GM18867 (cell line): ENCODE measurements around the gene PLAC1.
A peak's percentile ranks its signal among the peaks of the same experiment; 100 is the strongest.

ENCODE experiments used
- ATAC-seq: cut with Tn5 transposase; IDR thresholded peaks from one replicate; pipeline ENCODE4 v1.9.1; 2021; ENCODE audit warnings: mild to moderate bottlenecking, moderate library complexity; ENCODE audit not compliant: unreplicated experiment

The PLAC1 gene

DNA sequence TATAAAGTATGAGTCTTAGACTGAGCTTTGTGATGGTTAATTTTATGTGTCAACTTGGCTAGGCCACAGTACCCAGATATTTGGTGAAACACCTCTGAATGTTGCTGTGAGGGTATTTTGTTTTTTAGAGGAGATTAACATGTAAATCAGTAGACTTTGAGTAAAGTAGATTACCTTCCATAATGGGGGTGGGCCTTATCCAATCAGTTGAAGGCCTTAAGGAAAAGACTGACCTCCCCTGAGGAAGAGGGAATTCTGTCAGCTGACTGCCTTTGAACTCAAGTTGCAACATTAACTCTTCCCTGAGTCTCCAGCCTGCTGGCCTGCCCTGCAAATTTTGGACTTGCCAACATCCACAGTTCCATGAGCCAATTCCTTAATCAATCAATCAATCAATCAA lies 66.0 kb downstream of the PLAC1 start:
- no peak for ATAC-seq

DNA sequence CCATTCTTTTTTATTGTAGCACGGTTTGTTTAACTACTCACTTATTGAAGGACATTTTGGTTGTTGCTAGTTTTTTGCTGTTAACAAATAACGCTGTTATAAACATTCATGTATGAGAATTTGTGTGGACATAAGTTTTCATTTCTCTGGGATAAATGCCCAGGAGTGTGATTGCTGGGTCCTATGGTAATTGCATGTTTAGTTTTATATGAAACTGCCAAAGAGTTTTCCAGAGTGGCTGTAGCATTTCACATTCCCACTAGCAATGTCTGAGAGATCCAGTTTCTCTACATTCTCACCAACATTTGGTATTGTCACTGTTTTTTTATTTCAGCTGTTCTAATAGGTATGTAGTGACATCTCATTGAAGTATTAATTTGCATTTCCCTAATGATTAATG lies 66.8 kb downstream of the PLAC1 start:
- no peak for ATAC-seq

DNA sequence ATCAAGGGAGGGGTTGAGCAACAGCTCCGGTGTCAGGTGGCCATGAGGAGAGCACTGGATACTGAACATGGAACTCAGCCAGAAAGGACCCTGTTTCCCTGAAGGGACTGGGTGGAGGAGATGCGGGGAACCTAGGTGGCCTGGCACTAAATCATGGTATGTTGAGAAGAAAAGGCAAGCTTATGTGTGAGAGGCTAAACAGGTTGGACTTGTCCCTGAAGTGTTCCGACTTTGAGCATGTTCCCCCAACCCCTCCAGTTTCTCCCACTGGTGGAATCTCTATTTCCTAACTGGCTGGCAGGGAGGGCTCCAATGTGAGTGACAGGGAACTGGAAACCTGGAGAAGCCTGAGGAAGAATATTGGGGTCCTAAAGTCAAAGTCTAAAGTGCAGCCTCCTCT lies 69.5 kb downstream of the PLAC1 start:
- no peak for ATAC-seq

DNA sequence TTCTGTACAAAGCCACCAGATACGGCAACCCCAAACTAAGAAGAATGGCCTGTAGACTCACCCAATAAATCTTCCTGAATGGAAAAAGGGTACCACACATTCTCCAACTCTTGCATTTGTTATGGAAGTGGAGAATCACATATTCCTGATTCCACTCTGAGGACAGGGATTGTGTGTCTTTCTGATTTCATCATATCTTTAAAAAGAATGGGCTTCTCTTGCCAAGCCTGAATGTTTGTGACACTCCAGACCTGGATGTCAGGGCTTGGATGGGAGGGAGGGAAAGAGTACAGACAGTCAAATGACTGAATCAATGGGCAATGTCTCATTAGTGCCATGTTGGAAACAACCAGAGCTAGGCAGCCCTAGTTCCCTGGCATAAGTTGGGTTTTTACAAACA lies 77.4 kb downstream of the PLAC1 start:
- ATAC-seq = no peak

DNA sequence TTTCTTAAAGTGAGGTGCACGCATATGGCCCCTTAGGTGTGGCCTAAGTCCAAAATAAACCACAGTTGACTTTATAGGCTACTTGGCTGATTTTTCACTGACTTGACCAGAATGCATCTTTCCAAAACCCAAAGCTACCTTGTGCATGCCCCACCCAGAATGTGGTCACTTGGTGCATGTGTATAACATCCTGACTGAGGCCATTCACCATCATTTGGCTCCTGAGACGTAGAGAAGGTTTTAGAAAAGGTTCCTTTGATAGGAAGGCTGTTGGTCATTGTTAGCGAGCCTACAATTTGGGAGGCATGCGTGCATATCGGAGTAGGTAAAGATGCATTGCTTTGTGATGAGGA lies 84.6 kb downstream of the PLAC1 start:
- no peak for ATAC-seq

DNA sequence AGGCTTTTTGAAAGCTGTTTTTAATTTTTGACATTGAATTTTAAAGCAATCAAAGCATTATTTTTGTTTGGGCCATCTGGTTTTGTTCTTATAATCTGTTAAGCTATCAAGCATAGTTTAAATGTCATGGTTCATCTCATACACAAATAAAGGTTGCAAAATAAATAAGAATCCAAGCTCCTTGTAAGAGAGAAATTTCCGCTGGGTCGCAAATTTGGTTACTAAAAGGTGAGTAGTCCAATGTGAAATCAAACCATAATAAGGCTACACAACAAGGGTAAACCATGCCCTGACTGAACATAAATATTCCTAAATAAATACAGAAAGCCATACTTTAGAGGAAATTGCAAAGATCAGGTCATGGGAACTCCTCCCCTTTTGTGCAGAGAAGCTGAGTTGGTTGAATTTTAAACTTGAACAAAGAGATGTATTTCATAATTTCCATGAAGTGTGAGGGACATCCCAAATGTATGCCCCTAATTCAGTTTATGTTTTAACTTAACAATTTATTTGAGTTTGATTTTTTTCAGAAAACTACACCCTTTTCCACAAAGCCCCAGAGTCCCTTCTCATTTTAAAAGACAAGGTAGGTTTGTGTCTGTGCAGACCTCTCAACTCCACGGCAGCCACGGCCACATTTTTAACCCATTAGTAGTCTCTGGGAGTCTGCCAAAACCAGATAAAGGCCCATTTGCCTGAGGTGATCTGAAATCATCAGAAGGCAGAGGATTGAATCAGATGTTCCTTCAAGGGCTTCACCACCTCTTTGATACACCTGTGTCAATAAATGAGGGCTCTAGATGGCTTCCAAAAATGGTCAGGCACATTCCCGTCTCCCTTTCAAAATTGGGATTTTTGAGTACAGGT lies 85.2 kb downstream of the PLAC1 start:
- no peak for ATAC-seq

DNA sequence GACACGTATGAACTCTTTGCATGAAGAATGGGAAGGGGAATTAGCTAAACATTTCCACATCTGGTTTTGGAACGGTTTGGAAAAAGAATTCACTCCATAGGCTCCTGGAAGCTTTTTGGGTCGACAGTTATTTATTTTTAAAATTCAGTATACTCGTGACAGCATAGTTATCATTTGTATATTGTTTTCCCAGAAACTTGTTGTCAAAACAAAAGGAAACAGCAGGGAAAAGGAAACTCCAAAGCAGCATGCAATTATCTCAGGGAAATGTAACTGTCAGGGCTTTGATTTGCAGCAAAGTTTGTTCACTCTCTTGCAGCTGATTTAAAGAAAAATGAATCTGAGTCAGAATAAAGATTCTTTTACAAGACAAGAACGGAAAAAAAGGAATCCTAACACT lies 86.5 kb downstream of the PLAC1 start:
- no peak for ATAC-seq

DNA sequence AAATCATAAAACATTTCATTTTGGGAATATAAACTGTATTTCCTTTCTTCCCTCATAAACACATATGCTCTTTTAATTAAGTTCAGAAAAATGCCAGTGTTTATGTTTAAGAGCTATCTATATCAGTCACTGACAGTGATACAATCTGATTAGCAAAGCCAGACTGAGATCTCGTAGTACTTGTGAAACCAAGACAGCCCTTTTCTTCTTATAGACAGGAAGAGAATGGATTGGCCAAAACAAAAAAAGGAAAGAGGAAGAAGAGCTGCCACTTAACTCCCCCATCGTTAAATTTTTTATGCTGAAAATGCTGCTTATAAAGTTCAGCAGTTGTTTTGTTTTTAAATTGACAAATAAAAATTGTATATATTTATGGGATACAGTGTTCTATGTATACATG lies 87.4 kb downstream of the PLAC1 start:
- ATAC-seq = no peak

DNA sequence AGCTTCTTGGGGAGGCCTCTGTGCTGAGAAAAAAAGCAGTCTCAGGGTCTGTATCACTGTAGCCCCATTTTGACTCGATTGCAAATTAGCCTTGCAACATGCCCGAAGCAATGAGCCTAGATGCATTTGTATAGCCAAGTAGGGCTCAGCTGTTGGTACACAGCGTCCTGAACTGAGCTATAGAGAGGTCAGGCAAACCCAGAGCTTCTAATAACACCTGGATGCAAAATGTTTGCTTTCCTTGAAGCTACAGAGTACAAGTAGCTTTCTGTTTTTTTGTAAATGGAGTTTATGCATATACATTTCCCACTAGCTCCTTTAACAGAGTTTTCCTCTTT lies 87.8 kb downstream of the PLAC1 start:
- no peak for ATAC-seq

DNA sequence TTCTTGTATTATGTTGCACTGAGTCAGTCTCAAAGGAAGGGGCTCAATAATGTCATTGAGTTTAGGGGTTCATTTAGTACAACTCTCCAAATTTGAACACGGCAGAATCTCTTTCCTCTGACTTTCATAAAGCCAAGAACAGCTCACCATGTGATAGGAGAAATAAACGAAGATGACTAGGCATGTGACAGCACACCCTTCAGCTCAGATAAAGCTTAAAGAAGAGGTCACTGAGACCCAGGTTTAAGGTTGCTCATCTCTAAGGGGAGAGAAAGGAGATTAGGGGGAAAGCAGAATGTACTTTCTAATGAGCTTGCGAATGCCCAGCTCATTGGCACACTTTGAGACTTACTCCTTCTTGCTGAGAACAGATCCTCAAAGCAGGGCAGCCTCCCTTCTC lies 89.0 kb downstream of the PLAC1 start:
- no peak for ATAC-seq

DNA sequence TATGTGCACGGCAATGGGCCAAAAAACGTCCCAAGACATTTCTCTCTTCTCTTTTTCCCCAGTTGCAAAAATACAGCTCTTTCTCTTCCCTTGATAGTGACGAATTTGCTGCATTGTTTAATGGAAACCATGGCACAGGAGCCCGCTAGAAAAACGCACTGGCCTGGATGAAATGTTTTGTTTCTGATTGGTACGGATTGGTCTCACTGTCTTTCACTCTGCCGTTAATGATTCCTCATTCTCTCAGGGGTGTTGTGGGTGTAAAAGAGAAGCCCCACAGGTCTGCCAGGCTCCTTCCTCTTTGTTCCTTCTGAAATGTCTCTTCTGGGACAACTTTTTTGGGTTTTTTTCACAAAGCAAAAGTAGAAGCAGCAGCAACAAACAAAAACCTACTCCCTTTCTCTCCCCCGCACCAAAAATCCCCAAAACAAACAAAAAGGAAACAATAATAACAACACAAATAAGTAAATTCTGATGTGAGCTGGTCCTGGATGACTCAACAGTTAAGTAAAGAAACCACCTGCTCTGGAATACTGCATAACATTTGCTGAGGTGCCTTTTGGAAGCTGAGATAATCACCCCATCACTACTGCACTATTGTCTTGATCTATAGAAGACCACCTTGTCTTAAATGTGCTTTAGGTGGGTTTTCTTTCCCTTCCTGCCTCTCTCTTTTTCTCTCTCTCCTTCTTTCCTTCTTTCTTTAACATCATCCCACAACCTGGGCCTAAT lies 89.8 kb downstream of the PLAC1 start:
- no peak for ATAC-seq

DNA sequence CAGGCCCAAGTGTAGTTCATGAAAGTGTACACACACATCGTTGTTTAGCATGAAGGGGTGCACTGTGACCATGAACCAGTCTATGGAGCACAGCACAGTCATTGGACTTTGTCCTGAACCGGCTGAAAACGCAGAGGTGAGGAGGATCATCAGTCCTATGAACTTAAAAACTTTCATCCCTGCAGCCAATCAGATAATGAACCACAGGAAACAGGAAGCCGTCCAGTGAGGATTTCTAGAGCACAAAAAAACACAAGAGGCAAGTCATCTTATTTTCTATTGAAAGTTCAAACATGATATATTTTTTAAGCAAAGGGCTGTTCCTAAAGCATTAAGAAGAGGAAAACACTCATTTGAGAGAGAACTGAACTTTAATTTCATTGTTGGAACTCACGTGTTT lies 91.8 kb downstream of the PLAC1 start:
- no peak for ATAC-seq

DNA sequence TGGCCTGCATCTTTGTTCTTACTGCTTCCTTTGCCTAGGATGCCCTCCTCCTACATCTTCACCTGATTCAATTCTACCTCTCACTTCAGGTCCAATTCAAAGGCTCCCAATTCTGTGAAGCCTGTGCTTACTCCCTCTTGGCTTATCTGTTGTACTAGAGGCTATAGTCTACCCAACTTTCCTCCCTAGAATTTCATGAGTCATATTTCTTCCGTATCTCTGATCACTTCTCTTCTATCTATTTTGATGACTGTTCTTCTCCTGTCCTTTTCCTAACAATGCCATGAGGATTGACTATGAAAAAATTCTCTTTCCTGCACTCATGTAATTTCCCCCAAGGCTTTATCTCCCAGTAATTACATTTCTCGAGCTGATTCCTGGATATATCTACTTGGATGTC lies 96.3 kb downstream of the PLAC1 start:
- ATAC-seq = no peak

DNA sequence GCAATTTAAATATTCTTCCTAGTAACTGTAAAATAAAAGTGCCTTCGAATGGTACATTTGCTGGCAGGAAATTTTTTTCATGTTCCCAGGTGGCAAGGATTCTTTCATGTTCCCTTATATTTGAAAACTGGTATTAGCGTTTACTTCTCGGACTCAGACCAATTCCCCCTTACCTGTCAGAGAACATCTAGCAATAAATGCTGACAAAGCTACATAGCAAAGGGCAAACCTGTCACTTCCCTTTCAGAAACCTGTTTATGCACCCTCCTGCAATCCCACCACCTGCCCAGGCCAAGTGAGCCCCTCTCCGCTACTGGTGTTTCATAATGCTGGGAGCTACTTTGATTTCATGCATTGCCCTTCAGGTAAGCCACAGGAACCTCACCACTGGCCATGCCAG lies 100.1 kb downstream of the PLAC1 start:
- ATAC-seq = no peak

DNA sequence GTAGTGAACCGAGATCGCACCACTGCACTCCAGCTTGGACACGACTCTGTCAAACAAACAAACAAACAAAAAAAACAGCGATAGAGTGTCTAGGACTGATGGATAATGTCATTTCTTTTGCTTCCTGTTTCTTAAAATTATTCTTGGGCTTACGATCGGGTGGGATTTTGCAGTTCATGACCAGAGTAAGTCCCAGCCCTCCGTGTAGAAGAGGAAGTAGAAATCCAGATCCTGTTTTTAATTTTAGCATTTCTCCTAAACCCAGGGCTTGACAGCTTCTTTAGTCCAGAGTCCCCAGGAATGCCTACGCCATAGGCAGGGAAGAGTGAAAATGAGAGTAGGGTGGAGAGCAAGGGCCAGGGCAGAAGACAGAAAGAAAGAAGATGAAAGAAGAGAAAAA lies 104.0 kb downstream of the PLAC1 start:
- no peak for ATAC-seq

DNA sequence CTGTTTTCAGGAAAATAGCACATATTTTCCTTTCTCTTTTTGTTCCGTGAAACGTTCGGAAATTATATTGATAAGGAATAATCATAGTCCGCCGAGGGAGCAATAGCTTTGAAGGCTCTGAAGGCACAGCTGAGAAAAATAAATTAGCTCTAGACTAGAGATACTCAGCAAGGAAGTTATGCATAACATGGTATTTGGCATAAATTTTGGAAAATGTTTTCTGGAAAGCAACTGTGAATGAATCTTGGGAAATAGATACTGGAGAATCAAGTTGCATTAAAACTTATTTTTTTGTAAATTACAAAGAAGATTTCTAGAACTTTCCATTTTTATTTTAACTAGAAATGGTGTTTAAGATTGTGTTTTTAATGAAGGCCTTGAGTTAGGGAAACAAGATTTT lies 105.9 kb downstream of the PLAC1 start:
- ATAC-seq = no peak

DNA sequence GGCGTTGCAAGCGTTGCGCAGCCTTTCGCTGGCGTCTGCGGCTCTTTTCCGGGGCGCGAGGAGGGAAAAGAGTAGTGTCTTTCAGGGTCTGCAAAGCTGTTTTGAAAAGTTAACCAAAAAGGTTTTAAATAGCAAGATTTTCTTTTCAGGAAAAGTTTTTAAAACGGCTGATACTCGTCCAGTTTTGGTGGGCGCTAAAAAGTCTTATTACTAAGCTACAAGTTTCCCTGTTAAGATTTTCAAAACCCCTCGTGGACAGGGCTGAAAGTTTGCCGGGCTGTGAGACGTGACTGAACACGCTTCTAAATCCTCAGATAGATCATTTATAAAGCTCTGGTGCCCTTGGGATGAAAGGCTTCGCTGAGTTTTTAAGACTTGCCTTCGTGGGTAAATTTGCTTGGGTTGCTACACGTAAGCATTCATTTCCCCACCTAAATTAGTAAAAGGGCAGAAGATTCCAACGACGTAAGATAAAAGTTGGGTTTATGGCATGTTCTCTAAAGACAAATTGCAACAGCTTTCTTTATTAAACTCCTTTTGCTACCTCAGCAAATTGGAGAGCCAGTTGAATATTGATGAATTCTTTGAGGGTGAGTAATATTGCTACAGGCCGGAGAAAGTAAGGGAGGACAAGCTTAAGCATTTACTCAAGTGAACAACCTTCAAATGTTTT lies 106.8 kb downstream of the PLAC1 start:
- ATAC-seq = no peak

DNA sequence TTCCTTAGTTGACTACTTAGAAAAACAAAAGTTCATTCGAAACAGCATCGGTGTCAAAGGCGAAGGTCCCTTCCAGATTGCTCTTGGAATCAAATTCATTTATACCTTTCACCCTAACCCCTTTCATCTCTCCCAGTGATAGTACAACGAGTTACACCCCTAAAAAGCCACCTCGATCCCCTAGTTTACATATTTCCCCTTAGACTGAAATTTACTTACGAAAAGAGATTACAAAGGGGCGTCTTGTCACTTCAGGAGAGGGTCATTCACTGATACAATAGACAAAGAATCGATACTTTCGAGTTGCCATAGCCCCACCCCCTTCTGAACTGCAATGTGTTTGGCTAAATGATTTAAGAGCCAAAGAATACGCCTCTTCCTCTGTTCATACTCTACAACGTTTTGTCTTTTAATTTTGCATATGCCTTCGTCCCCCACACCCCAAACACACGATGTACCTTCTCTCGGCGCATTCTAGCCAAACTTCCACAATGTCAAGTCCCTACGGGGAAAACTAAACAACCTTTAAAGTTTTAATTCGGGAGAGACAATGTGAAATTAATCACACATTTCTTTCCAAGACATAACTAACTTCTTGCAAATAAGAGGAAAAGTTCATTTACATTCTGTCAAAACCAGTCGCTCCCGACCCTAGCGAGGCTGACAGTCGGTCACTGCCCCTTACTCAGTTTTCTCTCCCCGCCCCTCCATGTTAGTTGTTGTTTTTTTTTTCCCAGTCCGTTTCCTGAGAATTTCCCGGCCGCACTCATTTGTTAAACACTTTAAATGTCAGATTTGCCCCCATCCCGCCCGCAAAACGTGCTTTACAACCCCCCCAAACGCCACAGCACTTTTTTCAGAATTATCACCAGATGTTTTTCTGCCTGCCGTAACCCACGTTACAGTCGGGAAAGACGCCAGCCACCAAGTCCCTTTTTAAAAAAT lies 109.7 kb downstream of the PLAC1 start:
- peak; percentile 36 for ATAC-seq

DNA sequence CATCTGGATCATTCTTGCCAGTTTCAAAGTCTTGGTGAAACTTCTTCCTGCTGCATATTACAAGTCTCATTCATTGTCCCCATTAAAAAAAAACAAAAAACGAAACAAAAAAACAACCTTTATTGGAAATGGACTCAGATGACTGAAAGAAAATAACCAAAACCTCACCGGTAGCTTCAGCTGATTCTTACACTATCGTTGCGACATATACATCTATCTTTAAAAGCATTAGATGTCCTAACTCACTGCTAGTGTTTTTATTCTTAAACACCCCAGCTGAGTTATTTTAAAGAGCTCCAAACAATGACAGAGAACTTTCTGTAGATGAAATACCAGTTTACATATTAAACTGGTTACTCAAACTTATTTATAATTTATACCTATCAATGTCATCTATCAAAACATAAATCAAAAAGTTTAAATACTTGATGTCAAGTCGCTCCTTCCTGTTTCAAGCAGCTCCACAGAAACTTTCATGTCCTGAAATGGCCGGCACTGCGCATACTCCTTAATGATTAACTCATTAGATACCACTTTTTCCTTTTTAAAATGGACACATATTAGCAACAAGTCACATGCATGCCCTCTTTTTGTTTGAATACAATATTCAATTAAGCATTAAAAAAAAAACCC lies 111.1 kb downstream of the PLAC1 start:
- ATAC-seq = no peak

DNA sequence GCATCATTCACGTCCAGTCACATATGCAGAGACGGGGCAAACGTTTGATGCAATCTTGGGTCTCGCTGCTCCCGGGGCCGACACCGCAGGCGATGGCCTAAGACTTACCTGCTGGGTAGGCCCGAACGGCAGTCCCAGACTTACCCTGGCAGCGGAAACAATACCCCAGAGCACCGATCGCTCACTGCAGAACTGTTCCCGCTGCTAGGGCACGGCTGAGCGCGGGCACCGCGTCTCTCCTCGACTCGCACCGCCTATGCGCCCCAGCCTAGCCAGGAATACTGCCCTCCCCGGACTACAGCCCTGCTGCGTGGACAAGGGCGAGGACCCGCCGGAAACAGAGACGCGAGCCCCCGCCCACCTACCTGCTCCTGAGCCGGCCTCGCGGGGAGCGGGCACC lies 112.1 kb downstream of the PLAC1 start:
- no peak for ATAC-seq

DNA sequence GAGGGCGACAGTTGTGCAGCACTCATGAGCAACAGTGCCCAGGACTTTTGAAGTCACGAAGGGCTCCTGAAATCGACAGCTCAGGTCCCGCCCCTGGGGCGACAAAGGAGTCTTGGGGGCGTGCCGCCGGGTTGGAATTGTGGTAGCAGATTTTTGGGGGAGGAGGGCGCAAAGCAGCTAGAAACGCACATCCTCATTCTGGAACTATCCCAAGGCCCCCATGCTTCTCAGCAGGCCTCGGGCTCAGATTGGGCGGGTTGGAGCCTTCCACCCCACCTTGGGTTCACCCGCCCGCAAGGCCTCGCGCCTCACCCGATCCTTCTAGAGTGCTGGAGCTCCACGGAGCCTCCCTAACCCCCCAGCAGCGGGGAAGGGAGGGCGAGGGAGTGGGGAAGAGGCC lies 112.8 kb downstream of the PLAC1 start:
- no peak for ATAC-seq
